Uterus (tissue), 2 donors: ENCODE data around the gene MUC2.

ENCODE experiments used
- POLR2A ChIP-seq, 2 donors: fragments of 450-650 bp; IDR thresholded peaks; one replicate each; pipeline ENCODE4 v1.6.1; 2016; ENCODE audit warnings: antibody characterized with exemption in 2 of 2, mild to moderate bottlenecking in 1 of 2, moderate library complexity in 1 of 2
- TF ChIP-seq, protein P1 (sequence below), 4 experiments: fragments of 200-600 bp in 2 of 4; fragments of 450-650 bp in 2 of 4; sonication (generic) in 2 of 4; IDR thresholded peaks; one replicate each; pipeline ENCODE4 v1.5.1; 2016 to 2019; ENCODE audit warnings: antibody characterized with exemption in 4 of 4, mild to moderate bottlenecking in 2 of 4, moderate library complexity in 1 of 4

GRCh38 chr11:1041471-1041870, 33.2 kb upstream of the MUC2 start:
- TF ChIP-seq, protein P1, sequence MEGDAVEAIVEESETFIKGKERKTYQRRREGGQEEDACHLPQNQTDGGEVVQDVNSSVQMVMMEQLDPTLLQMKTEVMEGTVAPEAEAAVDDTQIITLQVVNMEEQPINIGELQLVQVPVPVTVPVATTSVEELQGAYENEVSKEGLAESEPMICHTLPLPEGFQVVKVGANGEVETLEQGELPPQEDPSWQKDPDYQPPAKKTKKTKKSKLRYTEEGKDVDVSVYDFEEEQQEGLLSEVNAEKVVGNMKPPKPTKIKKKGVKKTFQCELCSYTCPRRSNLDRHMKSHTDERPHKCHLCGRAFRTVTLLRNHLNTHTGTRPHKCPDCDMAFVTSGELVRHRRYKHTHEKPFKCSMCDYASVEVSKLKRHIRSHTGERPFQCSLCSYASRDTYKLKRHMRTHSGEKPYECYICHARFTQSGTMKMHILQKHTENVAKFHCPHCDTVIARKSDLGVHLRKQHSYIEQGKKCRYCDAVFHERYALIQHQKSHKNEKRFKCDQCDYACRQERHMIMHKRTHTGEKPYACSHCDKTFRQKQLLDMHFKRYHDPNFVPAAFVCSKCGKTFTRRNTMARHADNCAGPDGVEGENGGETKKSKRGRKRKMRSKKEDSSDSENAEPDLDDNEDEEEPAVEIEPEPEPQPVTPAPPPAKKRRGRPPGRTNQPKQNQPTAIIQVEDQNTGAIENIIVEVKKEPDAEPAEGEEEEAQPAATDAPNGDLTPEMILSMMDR (IDR thresholded peaks at IDR 0.05), result no peak
- no peak for TF ChIP-seq POLR2A (IDR thresholded peaks at IDR 0.05)
